BE2C (cell line): ENCODE measurements around the gene TBC1D4.

ENCODE experiments used
- DNase-seq: peaks from one replicate; pipeline ENCODE4 v3.0.0-alpha.2; 2020
- H3K27me3 ChIP-seq: fragments of 250-450 bp; sonication (Bioruptor Pico); 2 replicates; pipeline ENCODE4 v1.5.1; 2020; ENCODE audit warnings: mild to moderate bottlenecking
- H3K36me3 ChIP-seq: fragments of 250-450 bp; sonication (Bioruptor Pico); 2 replicates; pipeline ENCODE4 v1.5.1; 2020; ENCODE audit warnings: mild to moderate bottlenecking
- H3K4me1 ChIP-seq: fragments of 250-450 bp; sonication (Bioruptor Pico); 2 replicates; pipeline ENCODE4 v1.5.1; 2020
- H3K4me3 ChIP-seq: 2 replicates; pipeline ENCODE4 v1.5.1; 2011; ENCODE audit warnings: low read depth, low read length
- H3K9me3 ChIP-seq: fragments of 250-450 bp; sonication (Bioruptor Pico); 2 replicates; pipeline ENCODE4 v1.5.1; 2020
- CTCF ChIP-seq: IDR thresholded peaks from 2 replicates; pipeline ENCODE4 v1.5.1; 2012; ENCODE audit warnings: mild to moderate bottlenecking, low read depth, low read length

Gene TBC1D4

GRCh38 chr13:75399168-75399878, 82.6 kb downstream of the TBC1D4 start:
- DNase-seq: no peak
- Histone ChIP-seq H3K36me3 (no peaks in the 10 kb centered on the region), H3K4me1 (peaks cover 7% of the 10 kb centered on the region), H3K27me3 (no peaks in the 10 kb centered on the region), H3K9me3 (no peaks in the 10 kb centered on the region), H3K4me3 (no peak overlapping the region)
- TF ChIP-seq CTCF: no peak

DNA sequence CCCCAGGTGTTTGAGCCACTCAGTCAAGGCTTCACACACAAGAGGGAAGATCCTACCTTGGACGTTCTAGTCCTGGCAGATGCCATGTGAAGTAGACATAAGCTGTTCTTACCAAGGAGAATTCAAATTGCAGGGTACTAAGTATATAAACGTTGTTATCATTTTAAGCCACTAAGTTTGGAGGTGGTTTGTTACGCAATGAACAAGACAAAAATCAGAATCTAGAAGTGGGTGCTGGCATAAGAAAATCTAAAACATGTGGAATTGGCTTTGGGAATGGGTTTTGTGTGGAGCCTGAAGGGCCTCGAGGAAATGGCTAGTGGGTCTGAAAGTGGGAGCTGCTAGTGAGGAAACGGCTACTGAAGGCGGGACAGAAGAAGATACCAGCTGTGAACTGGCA, 83.9 kb downstream of the TBC1D4 start:
- Histone ChIP-seq H3K36me3 (no peaks in the 10 kb centered on the region), H3K4me3 (no peak overlapping the region), H3K27me3 (no peaks in the 10 kb centered on the region), H3K4me1 (peaks cover 7% of the 10 kb centered on the region), H3K9me3 (no peaks in the 10 kb centered on the region)
- no peak for DNase-seq
- TF ChIP-seq CTCF: no peak

DNA sequence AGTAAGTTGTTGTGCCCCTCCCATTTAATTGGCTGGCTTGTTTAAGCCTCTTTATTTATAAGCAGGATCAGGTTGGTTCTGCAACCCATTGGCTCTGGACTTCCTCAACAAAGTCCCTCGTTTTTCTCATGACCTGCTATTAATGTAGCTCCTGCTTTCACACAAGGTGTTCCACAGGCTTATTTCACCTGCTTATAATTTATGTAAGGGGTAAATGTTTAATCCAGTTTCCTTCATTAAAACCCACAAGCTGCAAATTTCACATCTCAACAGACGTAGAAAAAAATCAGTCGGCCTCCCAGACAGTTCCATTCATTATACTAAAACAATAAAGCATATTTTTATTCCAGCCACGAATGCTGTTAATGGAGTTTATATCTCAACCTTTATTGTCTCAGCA, 86.1 kb downstream of the TBC1D4 start:
- no peak overlapping the region for H3K4me3 ChIP-seq
- no peaks in the 10 kb centered on the region for H3K27me3 ChIP-seq
- H3K36me3 ChIP-seq: no peaks in the 10 kb centered on the region
- DNase-seq: no peak
- H3K9me3 ChIP-seq: no peaks in the 10 kb centered on the region
- no peak for TF ChIP-seq CTCF
- no peaks in the 10 kb centered on the region for H3K4me1 ChIP-seq

- DNase-seq: no peak
- no peaks in the 10 kb centered on the region for H3K27me3 ChIP-seq
- no peaks in the 10 kb centered on the region for H3K9me3 ChIP-seq
- no peaks in the 10 kb centered on the region for H3K4me1 ChIP-seq
- H3K4me3 ChIP-seq: no peak overlapping the region
- H3K36me3 ChIP-seq: no peaks in the 10 kb centered on the region
- no peak for TF ChIP-seq CTCF
Measured at GRCh38 chr13:75395066-75395465, 86.9 kb downstream of the TBC1D4 start.

DNA sequence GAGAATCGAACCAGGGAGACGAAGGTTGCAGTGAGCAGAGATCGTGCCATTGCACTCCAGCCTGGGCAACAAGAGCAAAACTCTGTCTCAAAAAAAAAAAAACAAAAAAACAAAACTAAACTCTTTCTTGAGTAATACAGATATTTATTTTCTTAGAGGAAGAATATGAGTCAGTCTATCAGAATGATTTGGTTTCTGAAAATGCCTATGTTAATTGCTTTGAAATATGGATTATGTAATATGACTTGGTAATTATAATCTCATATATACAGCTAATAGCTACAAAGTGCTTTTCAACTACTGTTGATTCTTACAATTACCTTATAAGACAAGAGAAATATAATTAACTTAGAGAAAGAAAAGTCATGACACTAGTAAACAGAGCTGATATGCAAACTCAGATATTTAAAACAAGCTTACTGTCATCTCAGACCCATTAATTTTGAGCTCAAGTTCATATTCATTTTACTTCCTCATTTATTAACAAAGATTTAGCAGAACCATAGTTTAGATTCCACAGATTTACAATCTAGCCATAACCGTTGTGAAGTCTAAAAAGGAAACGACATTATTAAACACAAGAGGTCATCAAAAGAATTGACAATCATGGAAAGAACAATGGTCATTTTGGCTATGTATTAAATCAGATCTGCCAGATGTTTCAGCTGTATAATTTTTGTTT, 88.0 kb downstream of the TBC1D4 start:
- TF ChIP-seq CTCF: no peak
- no peak for DNase-seq
- Histone ChIP-seq H3K4me1 (no peaks in the 10 kb centered on the region), H3K9me3 (no peaks in the 10 kb centered on the region), H3K36me3 (no peaks in the 10 kb centered on the region), H3K27me3 (no peaks in the 10 kb centered on the region), H3K4me3 (no peak overlapping the region)

DNA sequence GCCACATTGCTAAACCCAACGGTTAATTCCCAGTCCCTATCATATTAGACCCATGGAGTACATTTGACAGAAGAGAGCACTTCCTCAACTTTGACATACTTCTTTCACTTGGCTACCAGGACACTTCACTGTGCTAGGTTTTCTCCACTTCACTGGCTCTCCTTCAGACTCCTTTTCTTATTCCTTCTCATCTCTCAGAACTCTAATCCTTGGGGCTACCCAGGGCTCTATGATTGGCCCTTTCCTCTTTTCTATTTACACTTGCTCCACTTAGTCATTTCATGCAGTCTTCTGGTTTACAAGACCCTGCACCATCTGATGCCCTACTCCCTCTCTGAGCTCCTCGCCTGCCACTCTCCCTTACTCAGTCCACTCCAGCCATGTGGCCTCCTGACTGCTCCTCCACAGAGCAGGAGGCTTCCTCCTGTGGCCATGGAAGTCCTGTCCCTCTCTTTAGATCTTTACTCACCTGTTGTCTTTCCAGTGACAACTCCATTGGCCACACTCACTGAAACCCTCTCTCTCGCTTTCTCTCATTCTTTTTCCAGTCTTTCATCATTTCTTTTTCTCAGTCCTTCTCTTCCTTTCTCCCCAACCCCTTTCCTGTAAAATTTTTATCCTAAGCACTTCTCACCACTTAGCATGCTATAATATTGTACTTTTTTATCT, 90.4 kb downstream of the TBC1D4 start:
- Histone ChIP-seq H3K4me1 (no peaks in the 10 kb centered on the region), H3K27me3 (no peaks in the 10 kb centered on the region), H3K9me3 (no peaks in the 10 kb centered on the region), H3K4me3 (no peak overlapping the region), H3K36me3 (no peaks in the 10 kb centered on the region)
- DNase-seq: no peak
- TF ChIP-seq CTCF: no peak
